ENCODE measurements around the gene CALHM6.
A peak's percentile ranks its signal among the peaks of the same experiment; 100 is the strongest.

Gene CALHM6

DNA sequence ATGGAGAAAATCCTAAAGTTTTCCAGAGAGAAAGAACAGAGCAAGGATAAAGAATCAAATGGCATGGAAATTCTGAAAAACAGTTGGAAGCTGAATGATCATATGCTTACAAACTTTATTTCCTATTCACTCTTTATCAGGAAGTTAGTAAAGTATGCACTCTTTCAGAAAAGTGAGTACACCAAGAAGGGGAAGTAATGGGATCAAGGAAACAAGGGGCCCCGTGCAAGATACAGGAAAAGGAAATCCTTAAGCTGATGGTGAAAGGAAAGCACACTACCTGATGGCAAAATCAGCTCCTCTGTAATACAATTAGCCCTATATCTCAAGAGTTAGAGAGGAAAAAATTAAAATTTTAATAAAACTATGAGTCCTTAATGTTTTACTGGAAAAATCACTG, 14.0 kb downstream of the CALHM6 start:
- H4K20me1 ChIP-seq (ENCODE audit: insufficient read depth, low read length) = no peaks in the 10 kb centered on the region
- no peaks in the 10 kb centered on the region for H3K27me3 ChIP-seq (ENCODE audit: insufficient read depth, low read length)
- H3K9ac ChIP-seq (ENCODE audit: low read length) = no peak overlapping the region
- no peaks in the 10 kb centered on the region for H3K36me3 ChIP-seq (ENCODE audit: insufficient read depth, low read length)
- no peaks in the 10 kb centered on the region for H3F3A ChIP-seq (ENCODE audit: insufficient read depth, low read length)
- H3K4me1 ChIP-seq (ENCODE audit: insufficient read depth, low read length, severe bottlenecking) = peaks cover 11% of the 10 kb centered on the region
- no peaks in the 10 kb centered on the region for H3K9me3 ChIP-seq (ENCODE audit: low read length)
- H3K9me2 ChIP-seq (ENCODE audit: low read depth, low read length) = no peaks in the 10 kb centered on the region
- H3K79me2 ChIP-seq (ENCODE audit: insufficient read depth, low read length) = no peaks in the 10 kb centered on the region
- H3K4me2 ChIP-seq (ENCODE audit: low read length) = no peak overlapping the region
- H3K27ac ChIP-seq (ENCODE audit: low read depth, low read length, poor library complexity, severe bottlenecking) = no peak overlapping the region
- no peak overlapping the region for H3K4me3 ChIP-seq (ENCODE audit: low read depth, low read length, poor library complexity, severe bottlenecking)
- TF ChIP-seq EZH2 (IDR thresholded peaks at IDR 0.05; ENCODE audit: borderline replicate concordance, low read length) = no peak
- TF ChIP-seq, protein P1, sequence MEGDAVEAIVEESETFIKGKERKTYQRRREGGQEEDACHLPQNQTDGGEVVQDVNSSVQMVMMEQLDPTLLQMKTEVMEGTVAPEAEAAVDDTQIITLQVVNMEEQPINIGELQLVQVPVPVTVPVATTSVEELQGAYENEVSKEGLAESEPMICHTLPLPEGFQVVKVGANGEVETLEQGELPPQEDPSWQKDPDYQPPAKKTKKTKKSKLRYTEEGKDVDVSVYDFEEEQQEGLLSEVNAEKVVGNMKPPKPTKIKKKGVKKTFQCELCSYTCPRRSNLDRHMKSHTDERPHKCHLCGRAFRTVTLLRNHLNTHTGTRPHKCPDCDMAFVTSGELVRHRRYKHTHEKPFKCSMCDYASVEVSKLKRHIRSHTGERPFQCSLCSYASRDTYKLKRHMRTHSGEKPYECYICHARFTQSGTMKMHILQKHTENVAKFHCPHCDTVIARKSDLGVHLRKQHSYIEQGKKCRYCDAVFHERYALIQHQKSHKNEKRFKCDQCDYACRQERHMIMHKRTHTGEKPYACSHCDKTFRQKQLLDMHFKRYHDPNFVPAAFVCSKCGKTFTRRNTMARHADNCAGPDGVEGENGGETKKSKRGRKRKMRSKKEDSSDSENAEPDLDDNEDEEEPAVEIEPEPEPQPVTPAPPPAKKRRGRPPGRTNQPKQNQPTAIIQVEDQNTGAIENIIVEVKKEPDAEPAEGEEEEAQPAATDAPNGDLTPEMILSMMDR (IDR thresholded peaks at IDR 0.05; ENCODE audit: low read length) = no peak
- no peak overlapping the region for H2AFZ ChIP-seq (ENCODE audit: low read length)

DNA sequence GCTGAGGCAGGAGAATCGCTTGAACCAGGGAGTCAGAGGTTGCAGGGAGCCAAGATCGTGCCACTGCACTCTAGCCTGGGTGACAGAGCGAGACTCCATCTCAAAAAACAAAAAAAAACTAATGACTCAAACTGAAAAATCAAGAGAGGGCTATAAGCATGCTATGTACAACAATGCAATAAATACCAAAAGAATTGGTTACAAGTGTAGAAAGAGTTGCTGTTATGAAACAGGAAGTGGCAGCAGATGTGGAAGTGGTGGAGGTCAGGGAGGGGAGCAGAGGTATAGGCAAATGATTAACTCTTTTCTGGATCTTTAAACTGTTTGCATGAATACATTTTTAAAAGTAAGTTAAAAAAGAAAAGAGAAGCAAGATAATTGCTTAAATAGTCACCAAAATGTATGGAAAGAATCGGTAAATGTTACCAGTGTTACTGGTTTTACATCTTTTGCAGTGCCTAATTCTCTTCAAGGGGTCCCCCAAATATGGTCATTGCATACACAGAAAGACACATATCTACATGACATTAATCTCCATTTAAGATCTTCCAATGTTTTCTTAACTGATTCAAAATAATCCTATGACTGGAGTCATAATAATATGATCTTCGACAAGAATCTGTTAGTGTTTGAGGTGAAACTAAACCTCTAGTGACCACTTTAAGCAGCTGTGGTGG, 15.0 kb downstream of the CALHM6 start:
- Histone ChIP-seq H3K27ac (ENCODE audit: low read depth, low read length, poor library complexity, severe bottlenecking) (no peak overlapping the region), H3K4me2 (ENCODE audit: low read length) (peak overlapping the region; percentile 31; the same call in 1 of the 2 replicates), H4K20me1 (ENCODE audit: insufficient read depth, low read length) (no peaks in the 10 kb centered on the region), H3K9me2 (ENCODE audit: low read depth, low read length) (no peaks in the 10 kb centered on the region), H3K4me3 (ENCODE audit: low read depth, low read length, poor library complexity, severe bottlenecking) (peak overlapping the region; percentile 16), H3K9me3 (ENCODE audit: low read length) (no peaks in the 10 kb centered on the region), H3K27me3 (ENCODE audit: insufficient read depth, low read length) (no peaks in the 10 kb centered on the region), H3K9ac (ENCODE audit: low read length) (no peak overlapping the region), H3K36me3 (ENCODE audit: insufficient read depth, low read length) (no peaks in the 10 kb centered on the region), H3K79me2 (ENCODE audit: insufficient read depth, low read length) (no peaks in the 10 kb centered on the region), H3F3A (ENCODE audit: insufficient read depth, low read length) (no peaks in the 10 kb centered on the region), H3K4me1 (ENCODE audit: insufficient read depth, low read length, severe bottlenecking) (peaks cover 11% of the 10 kb centered on the region), H2AFZ (ENCODE audit: low read length) (no peak overlapping the region)
- TF ChIP-seq EZH2 (IDR thresholded peaks at IDR 0.05; ENCODE audit: borderline replicate concordance, low read length) = no peak
- TF ChIP-seq, protein P1 (IDR thresholded peaks at IDR 0.05; ENCODE audit: low read length) = no peak

DNA sequence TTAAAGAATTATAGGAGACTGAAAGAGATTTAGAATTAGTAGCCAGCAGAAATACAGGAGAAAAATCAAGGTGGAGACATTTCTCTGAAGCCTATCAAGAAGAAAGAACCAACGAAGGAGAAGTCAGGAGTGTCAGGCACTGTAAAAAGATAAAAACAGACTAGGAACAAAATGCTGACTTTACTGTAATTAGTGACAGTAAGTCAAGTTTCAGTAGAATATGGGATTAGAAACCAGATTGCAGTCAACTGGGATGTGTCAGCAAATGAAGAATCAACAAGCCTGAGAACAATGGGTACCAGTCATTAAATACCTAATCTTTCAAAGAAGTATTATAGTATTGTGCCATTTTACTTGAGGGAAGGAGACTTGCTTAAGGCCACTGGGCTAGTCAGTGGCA, 21.6 kb downstream of the CALHM6 start:
- no peak overlapping the region for H2AFZ ChIP-seq (ENCODE audit: low read length)
- no peaks in the 10 kb centered on the region for H3K27me3 ChIP-seq (ENCODE audit: insufficient read depth, low read length)
- H3K9ac ChIP-seq (ENCODE audit: low read length) = no peak overlapping the region
- H4K20me1 ChIP-seq (ENCODE audit: insufficient read depth, low read length) = no peaks in the 10 kb centered on the region
- no peaks in the 10 kb centered on the region for H3K79me2 ChIP-seq (ENCODE audit: insufficient read depth, low read length)
- no peaks in the 10 kb centered on the region for H3K36me3 ChIP-seq (ENCODE audit: insufficient read depth, low read length)
- no peaks in the 10 kb centered on the region for H3K9me3 ChIP-seq (ENCODE audit: low read length)
- TF ChIP-seq EZH2 (IDR thresholded peaks at IDR 0.05; ENCODE audit: borderline replicate concordance, low read length) = no peak
- TF ChIP-seq, protein P1 (IDR thresholded peaks at IDR 0.05; ENCODE audit: low read length) = no peak
- H3F3A ChIP-seq (ENCODE audit: insufficient read depth, low read length) = no peaks in the 10 kb centered on the region
- no peak overlapping the region for H3K4me3 ChIP-seq (ENCODE audit: low read depth, low read length, poor library complexity, severe bottlenecking)
- H3K9me2 ChIP-seq (ENCODE audit: low read depth, low read length) = no peaks in the 10 kb centered on the region
- no peaks in the 10 kb centered on the region for H3K4me1 ChIP-seq (ENCODE audit: insufficient read depth, low read length, severe bottlenecking)
- no peak overlapping the region for H3K27ac ChIP-seq (ENCODE audit: low read depth, low read length, poor library complexity, severe bottlenecking)
- H3K4me2 ChIP-seq (ENCODE audit: low read length) = no peak overlapping the region

Data from OCI-LY1 (cell line).